Muscle of arm (tissue), 12 donors: ENCODE measurements around the gene NWD2. TPM values are rescaled to one million over a fixed set of nuclear protein-coding genes. Genes with fewer than 3 reads are reported as not detected.
"Not testable (repeated sequence)": the region's sequence is repeated elsewhere in the genome, so short reads cannot be mapped to it uniquely, and the experiment has no call there.

Experiments used
- DNase-seq: peaks from one replicate; pipeline ENCODE4 v3.0.0-alpha.2; 2013
- polyA plus RNA-seq, 12 donors: library from polyadenylated mRNA; unstranded; fragments of 120-200 nt; gene quantifications; one replicate each; pipeline ENCODE4 v1.2.1, GENCODE V29; 2013; ENCODE audit not compliant: insufficient read length in 12 of 12

The NWD2 gene
- polyA plus RNA-seq, 12 donors: 0.04 to 0.40 (median 0.06) TPM; not detected in 4

GRCh38 chr4:37389967-37390580 is 145.5 kb downstream of the NWD2 start:
- DNase-seq: peak; percentile 30

GRCh38 chr4:37392521-37393255 is 148.1 kb downstream of the NWD2 start:
- DNase-seq: peak; percentile 23

GRCh38 chr4:37393321-37393720 is 148.8 kb downstream of the NWD2 start:
- DNase-seq: no peak

- DNase-seq: no peak
Observed at GRCh38 chr4:37393889-37394288, 149.3 kb downstream of the NWD2 start.

GRCh38 chr4:37397505-37397904 is 153.0 kb downstream of the NWD2 start:
- DNase-seq: no peak

- no peak for DNase-seq
Observed at GRCh38 chr4:37400241-37400881, 155.8 kb downstream of the NWD2 start.

GRCh38 chr4:37407938-37408826 is 163.6 kb downstream of the NWD2 start:
- DNase-seq: not testable (repeated sequence)

- DNase-seq: not testable (repeated sequence)
Observed at GRCh38 chr4:37413612-37414011, 169.1 kb downstream of the NWD2 start.

GRCh38 chr4:37415845-37416369 is 171.4 kb downstream of the NWD2 start:
- no peak for DNase-seq

GRCh38 chr4:37421614-37422013 is 177.1 kb downstream of the NWD2 start:
- DNase-seq: no peak

GRCh38 chr4:37422102-37422501 is 177.6 kb downstream of the NWD2 start:
- DNase-seq: no peak

- no peak for DNase-seq
Observed at GRCh38 chr4:37422638-37423037, 178.1 kb downstream of the NWD2 start.

- no peak for DNase-seq
Observed at GRCh38 chr4:37423310-37423709, 178.8 kb downstream of the NWD2 start.

GRCh38 chr4:37424753-37425152 is 180.2 kb downstream of the NWD2 start:
- no peak for DNase-seq

GRCh38 chr4:37425857-37426256 is 181.3 kb downstream of the NWD2 start:
- no peak for DNase-seq

GRCh38 chr4:37427193-37427592 is 182.7 kb downstream of the NWD2 start:
- DNase-seq: no peak

- no peak for DNase-seq
Observed at GRCh38 chr4:37429906-37430305, 185.4 kb downstream of the NWD2 start.

GRCh38 chr4:37430718-37431416 is 186.3 kb downstream of the NWD2 start:
- DNase-seq: no peak

GRCh38 chr4:37431417-37431743 is 186.8 kb downstream of the NWD2 start:
- DNase-seq: no peak

- no peak for DNase-seq
Observed at GRCh38 chr4:37434469-37434868, 189.9 kb downstream of the NWD2 start.

GRCh38 chr4:37436546-37436945 is 192.0 kb downstream of the NWD2 start:
- DNase-seq: no peak
